Fibroblast of villous mesenchyme (primary cell): ENCODE measurements around the gene NET1. TPM values are rescaled to one million over a fixed set of nuclear protein-coding genes. Genes with fewer than 3 reads are reported as not detected.

ENCODE experiments used
- DNase-seq: peaks from one replicate; pipeline ENCODE4 v3.0.0-alpha.2; 2010; ENCODE audit warnings: low read depth
- H3K4me3 ChIP-seq: 2 replicates; pipeline ENCODE4 v1.5.1; 2011; ENCODE audit warnings: low read depth, mild to moderate bottlenecking, low read length
- CTCF ChIP-seq: IDR thresholded peaks from 2 replicates; pipeline ENCODE4 v1.5.1; 2012; ENCODE audit warnings: low read depth, mild to moderate bottlenecking, low read length; ENCODE audit not compliant: insufficient read depth
- total RNA-seq: library from RNA; depleted of rRNA; stranded (reverse); fragments of >200 nt; gene quantifications from 2 replicates; pipeline ENCODE4 v1.2.3, GENCODE V29; 2012

The NET1 gene
- total RNA-seq, 1 donor, result 23.3 TPM

DNA sequence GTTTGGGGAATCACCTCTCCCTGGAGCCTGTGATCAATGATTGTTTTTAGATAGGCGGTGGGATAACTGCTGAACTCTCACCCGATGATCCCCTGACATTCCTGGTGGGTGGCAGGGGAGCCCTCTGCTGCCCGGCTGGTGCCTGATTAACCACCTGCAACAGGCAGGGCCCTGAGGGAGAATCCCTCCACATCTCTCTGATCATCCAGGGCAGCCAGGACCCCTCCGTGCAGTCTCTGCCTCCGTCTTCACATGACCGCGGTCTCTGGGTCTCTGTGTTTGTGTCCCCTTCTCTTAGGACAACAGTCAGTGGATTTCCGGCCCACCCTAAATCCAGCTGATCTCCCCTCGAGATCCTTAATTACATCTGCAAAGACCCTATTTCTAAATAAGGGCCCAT, 69.7 kb downstream of the NET1 start:
- no peak for DNase-seq
- TF ChIP-seq CTCF, result no peak
- no peak overlapping the region for H3K4me3 ChIP-seq

DNA sequence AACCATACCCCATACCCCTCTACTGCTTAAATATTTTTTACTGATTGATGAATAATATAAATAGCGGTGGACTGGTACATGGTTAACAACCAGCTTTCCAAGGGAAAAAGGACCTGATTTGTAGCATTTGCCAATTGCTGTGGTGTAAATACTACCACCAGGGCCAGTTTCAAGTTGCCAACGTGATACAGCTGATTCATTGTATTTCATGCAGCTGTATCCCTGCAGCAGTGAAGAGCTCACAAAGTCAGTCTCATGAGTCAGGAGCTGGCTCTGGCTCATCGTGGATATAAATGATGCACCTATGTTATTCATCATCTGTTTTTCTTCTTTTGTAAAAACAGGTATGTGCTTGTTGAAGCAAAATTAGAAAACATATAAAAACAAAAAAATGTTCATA, 71.8 kb downstream of the NET1 start:
- DNase-seq, result no peak
- no peak overlapping the region for H3K4me3 ChIP-seq
- no peak for TF ChIP-seq CTCF

GRCh38 chr10:5485290-5485689, 72.9 kb downstream of the NET1 start:
- DNase-seq, result no peak
- H3K4me3 ChIP-seq, result no peak overlapping the region
- TF ChIP-seq CTCF, result no peak

DNA sequence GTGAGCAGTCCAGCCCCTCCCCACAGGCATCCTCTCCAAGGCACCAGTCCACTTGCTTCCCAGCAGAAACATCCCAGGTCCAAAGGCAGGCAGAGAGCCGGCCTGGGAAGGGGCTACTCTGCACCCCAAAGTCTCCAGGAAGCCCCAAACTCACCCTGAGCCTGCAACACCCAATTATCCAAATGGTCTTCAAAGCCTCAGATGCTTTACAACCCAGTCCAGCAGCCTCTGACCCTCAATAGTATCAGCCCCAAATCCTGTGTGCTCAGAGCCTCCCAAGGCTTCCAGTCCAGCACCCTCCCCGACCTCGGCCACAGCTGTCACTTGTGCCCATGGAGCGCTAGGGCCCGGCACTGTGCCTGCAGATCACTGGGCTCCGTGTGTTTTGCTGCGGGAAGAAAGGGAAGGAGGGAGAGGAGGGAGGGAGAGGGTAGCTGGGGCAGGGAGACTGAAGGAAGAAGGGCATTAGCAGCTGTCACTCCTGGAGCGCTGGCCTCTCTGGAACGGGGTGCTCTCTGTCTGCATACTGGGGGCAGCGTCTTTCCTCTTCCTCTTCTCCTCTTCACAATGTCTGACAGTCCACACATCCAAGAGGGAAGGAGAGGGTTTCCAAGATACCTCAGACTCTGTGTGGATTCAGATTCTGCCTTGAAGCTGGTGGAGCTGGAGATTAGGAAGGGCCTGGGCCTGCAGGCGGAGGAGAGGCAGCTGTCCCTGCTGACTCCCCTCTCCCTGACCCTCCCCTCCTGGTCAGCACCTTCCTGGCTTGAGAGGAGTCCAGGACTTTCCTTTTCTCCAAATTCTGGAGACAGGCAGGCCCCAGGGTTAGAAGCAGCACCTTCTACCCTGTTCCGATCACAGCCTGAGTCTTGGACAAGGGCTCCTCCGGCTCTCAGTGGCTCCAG, 73.8 kb downstream of the NET1 start:
- H3K4me3 ChIP-seq, result no peak overlapping the region
- TF ChIP-seq CTCF, result no peak
- DNase-seq, result no peak

DNA sequence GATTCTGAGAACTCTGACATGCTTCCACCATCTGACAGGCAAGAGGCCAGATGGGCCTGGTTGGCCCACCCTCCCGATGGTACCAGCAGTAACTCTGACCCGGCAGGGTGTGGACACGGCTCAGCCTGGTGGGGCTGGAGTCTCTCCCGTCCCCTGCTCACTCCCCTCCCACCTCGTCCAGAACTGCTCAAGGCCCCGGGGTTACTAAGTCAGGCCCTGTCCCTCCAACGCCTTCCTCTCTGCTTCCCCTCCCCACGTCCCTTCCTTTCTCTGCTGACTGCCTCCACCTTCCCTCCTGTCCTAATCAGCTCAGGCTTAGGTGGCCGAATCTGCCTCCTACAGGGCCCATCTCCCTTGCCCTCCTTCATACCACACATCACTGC, 74.5 kb downstream of the NET1 start:
- no peak for DNase-seq
- H3K4me3 ChIP-seq, result no peak overlapping the region
- TF ChIP-seq CTCF, result no peak

- DNase-seq, result no peak
- no peak for TF ChIP-seq CTCF
- H3K4me3 ChIP-seq, result no peak overlapping the region
Observed at GRCh38 chr10:5488272-5489161, 76.2 kb downstream of the NET1 start.
